ENCODE results near the gene SPEF2. TPM values are rescaled to one million over a fixed set of nuclear protein-coding genes. Genes with fewer than 3 reads are reported as not detected.

SPEF2 gene
- total and polyA plus RNA-seq, 2 experiments from 2014 or later: 0.17 to 0.21 TPM

DNA sequence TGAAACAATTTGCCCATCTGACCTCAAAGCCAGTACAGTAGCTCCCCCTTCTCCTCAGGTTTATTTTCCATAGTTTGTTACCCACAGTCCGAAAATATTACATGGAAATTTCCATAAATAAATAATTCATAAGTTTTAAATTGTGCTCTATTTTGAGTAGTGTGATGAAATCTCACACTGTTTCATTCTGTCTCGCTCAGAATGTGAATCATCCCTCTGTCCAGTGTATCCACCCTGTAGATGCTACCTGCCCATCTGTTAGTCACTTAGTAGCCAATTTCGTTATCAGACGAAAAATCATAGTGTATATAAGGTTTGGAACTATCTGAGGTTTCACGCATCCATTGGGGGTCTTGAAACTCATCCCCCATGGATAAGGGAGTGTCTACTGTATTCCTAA lies 138.3 kb downstream of the SPEF2 start:
- Histone ChIP-seq H2AFZ (no peak overlapping the region), H3K4me1 (ENCODE audit: insufficient read depth) (peaks cover 6% of the 10 kb centered on the region), H3K9me2 (ENCODE audit: insufficient read depth) (no peaks in the 10 kb centered on the region), H3K36me3 (ENCODE audit: insufficient read depth) (no peaks in the 10 kb centered on the region), H4K20me1 (replicated peaks; ENCODE audit: insufficient read depth) (peaks cover 6% of the 10 kb centered on the region; the same call in 1 of the 2 replicates), H3F3A (replicated peaks; ENCODE audit: low read depth) (no peaks in the 10 kb centered on the region), H3K27me3 (ENCODE audit: insufficient read depth) (peaks cover 100% of the 10 kb centered on the region), H3K4me2 (no peak overlapping the region), H3K79me2 (replicated peaks; ENCODE audit: insufficient read depth) (no peaks in the 10 kb centered on the region), H3K4me3 (no peak overlapping the region), H3K27ac (ENCODE audit: low read depth) (no peak overlapping the region)
- Mint-ChIP-seq H3K27ac (no peak overlapping the region), H3K4me3 (no peak overlapping the region), H3K4me1 (peaks cover 16% of the 10 kb centered on the region; the same call in 2 of the 3 replicates), H3K9me3 (no peaks in the 10 kb centered on the region; the same call in 2 of the 3 replicates), H3K36me3 (ENCODE audit: low read depth) (no peaks in the 10 kb centered on the region), H3K27me3 (ENCODE audit: insufficient read depth, low read depth, poor library complexity) (peaks cover 73% of the 10 kb centered on the region)
- no peak for ATAC-seq
- DNase-seq (ENCODE audit: low spot score): no peak
- TF ChIP-seq STAT1 (IDR thresholded peaks at IDR 0.05; ENCODE audit: unreplicated experiment) (no peak), ZNF331 (CRISPR knock-in tag; IDR thresholded peaks at IDR 0.05; ENCODE audit: low read depth) (no peak), POLR2AphosphoS5 (IDR thresholded peaks at IDR 0.05; ENCODE audit: low read depth) (no peak), JUNB (IDR thresholded peaks at IDR 0.05; ENCODE audit: unreplicated experiment) (no peak), EZH2 (IDR thresholded peaks at IDR 0.05; ENCODE audit: low read depth, unreplicated experiment) (no peak), EZH2phosphoT487 (IDR thresholded peaks at IDR 0.05; ENCODE audit: unreplicated experiment) (no peak), NANOG (IDR thresholded peaks at IDR 0.05; ENCODE audit: borderline replicate concordance) (no peak), ZNF114 (CRISPR knock-in tag; IDR thresholded peaks at IDR 0.05) (no peak), CREB1 (CRISPR knock-in tag; IDR thresholded peaks at IDR 0.05; ENCODE audit: low read depth) (no peak)
- TF ChIP-seq, protein P1, sequence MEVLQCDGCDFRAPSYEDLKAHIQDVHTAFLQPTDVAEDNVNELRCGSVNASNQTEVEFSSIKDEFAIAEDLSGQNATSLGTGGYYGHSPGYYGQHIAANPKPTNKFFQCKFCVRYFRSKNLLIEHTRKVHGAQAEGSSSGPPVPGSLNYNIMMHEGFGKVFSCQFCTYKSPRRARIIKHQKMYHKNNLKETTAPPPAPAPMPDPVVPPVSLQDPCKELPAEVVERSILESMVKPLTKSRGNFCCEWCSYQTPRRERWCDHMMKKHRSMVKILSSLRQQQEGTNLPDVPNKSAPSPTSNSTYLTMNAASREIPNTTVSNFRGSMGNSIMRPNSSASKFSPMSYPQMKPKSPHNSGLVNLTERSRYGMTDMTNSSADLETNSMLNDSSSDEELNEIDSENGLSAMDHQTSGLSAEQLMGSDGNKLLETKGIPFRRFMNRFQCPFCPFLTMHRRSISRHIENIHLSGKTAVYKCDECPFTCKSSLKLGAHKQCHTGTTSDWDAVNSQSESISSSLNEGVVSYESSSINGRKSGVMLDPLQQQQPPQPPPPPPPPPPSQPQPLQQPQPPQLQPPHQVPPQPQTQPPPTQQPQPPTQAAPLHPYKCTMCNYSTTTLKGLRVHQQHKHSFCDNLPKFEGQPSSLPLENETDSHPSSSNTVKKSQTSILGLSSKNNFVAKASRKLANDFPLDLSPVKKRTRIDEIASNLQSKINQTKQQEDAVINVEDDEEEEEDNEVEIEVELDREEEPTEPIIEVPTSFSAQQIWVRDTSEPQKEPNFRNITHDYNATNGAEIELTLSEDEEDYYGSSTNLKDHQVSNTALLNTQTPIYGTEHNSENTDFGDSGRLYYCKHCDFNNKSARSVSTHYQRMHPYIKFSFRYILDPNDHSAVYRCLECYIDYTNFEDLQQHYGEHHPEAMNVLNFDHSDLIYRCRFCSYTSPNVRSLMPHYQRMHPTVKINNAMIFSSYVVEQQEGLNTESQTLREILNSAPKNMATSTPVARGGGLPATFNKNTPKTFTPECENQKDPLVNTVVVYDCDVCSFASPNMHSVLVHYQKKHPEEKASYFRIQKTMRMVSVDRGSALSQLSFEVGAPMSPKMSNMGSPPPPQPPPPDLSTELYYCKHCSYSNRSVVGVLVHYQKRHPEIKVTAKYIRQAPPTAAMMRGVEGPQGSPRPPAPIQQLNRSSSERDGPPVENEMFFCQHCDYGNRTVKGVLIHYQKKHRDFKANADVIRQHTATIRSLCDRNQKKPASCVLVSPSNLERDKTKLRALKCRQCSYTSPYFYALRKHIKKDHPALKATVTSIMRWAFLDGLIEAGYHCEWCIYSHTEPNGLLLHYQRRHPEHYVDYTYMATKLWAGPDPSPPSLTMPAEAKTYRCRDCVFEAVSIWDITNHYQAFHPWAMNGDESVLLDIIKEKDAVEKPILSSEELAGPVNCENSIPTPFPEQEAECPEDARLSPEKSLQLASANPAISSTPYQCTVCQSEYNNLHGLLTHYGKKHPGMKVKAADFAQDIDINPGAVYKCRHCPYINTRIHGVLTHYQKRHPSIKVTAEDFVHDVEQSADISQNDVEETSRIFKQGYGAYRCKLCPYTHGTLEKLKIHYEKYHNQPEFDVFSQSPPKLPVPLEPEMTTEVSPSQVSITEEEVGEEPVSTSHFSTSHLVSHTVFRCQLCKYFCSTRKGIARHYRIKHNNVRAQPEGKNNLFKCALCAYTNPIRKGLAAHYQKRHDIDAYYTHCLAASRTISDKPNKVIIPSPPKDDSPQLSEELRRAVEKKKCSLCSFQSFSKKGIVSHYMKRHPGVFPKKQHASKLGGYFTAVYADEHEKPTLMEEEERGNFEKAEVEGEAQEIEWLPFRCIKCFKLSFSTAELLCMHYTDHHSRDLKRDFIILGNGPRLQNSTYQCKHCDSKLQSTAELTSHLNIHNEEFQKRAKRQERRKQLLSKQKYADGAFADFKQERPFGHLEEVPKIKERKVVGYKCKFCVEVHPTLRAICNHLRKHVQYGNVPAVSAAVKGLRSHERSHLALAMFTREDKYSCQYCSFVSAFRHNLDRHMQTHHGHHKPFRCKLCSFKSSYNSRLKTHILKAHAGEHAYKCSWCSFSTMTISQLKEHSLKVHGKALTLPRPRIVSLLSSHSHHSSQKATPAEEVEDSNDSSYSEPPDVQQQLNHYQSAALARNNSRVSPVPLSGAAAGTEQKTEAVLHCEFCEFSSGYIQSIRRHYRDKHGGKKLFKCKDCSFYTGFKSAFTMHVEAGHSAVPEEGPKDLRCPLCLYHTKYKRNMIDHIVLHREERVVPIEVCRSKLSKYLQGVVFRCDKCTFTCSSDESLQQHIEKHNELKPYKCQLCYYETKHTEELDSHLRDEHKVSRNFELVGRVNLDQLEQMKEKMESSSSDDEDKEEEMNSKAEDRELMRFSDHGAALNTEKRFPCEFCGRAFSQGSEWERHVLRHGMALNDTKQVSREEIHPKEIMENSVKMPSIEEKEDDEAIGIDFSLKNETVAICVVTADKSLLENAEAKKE (CRISPR knock-in tag; IDR thresholded peaks at IDR 0.05): no peak
- TF ChIP-seq, protein P2, sequence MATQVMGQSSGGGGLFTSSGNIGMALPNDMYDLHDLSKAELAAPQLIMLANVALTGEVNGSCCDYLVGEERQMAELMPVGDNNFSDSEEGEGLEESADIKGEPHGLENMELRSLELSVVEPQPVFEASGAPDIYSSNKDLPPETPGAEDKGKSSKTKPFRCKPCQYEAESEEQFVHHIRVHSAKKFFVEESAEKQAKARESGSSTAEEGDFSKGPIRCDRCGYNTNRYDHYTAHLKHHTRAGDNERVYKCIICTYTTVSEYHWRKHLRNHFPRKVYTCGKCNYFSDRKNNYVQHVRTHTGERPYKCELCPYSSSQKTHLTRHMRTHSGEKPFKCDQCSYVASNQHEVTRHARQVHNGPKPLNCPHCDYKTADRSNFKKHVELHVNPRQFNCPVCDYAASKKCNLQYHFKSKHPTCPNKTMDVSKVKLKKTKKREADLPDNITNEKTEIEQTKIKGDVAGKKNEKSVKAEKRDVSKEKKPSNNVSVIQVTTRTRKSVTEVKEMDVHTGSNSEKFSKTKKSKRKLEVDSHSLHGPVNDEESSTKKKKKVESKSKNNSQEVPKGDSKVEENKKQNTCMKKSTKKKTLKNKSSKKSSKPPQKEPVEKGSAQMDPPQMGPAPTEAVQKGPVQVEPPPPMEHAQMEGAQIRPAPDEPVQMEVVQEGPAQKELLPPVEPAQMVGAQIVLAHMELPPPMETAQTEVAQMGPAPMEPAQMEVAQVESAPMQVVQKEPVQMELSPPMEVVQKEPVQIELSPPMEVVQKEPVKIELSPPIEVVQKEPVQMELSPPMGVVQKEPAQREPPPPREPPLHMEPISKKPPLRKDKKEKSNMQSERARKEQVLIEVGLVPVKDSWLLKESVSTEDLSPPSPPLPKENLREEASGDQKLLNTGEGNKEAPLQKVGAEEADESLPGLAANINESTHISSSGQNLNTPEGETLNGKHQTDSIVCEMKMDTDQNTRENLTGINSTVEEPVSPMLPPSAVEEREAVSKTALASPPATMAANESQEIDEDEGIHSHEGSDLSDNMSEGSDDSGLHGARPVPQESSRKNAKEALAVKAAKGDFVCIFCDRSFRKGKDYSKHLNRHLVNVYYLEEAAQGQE (IDR thresholded peaks at IDR 0.05; ENCODE audit: unreplicated experiment): no peak
- TF ChIP-seq, protein P3, sequence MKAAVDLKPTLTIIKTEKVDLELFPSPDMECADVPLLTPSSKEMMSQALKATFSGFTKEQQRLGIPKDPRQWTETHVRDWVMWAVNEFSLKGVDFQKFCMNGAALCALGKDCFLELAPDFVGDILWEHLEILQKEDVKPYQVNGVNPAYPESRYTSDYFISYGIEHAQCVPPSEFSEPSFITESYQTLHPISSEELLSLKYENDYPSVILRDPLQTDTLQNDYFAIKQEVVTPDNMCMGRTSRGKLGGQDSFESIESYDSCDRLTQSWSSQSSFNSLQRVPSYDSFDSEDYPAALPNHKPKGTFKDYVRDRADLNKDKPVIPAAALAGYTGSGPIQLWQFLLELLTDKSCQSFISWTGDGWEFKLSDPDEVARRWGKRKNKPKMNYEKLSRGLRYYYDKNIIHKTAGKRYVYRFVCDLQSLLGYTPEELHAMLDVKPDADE (IDR thresholded peaks at IDR 0.05): no peak
- TF ChIP-seq, protein P4, sequence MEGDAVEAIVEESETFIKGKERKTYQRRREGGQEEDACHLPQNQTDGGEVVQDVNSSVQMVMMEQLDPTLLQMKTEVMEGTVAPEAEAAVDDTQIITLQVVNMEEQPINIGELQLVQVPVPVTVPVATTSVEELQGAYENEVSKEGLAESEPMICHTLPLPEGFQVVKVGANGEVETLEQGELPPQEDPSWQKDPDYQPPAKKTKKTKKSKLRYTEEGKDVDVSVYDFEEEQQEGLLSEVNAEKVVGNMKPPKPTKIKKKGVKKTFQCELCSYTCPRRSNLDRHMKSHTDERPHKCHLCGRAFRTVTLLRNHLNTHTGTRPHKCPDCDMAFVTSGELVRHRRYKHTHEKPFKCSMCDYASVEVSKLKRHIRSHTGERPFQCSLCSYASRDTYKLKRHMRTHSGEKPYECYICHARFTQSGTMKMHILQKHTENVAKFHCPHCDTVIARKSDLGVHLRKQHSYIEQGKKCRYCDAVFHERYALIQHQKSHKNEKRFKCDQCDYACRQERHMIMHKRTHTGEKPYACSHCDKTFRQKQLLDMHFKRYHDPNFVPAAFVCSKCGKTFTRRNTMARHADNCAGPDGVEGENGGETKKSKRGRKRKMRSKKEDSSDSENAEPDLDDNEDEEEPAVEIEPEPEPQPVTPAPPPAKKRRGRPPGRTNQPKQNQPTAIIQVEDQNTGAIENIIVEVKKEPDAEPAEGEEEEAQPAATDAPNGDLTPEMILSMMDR (conservative IDR thresholded peaks at IDR 0.05; ENCODE audit: low read depth in 2 of 2): no peak
